NT2/D1 (cell line): ENCODE data around the gene GPR158.

ENCODE experiments used
- DNase-seq: peaks from one replicate; pipeline ENCODE4 v3.0.0-alpha.2; 2011; ENCODE audit warnings: low read depth, low spot score
- H3K27me3 ChIP-seq: 2 replicates; pipeline ENCODE4 v1.6.0; 2011; ENCODE audit warnings: mild to moderate bottlenecking; ENCODE audit not compliant: insufficient read length, insufficient read depth
- H3K36me3 ChIP-seq: 2 replicates; pipeline ENCODE4 v1.6.1; 2011; ENCODE audit warnings: mild to moderate bottlenecking, low read length, mixed read lengths; ENCODE audit not compliant: insufficient read depth, insufficient read length
- H3K4me1 ChIP-seq: 2 replicates; pipeline ENCODE4 v1.5.1; 2011; ENCODE audit not compliant: insufficient read depth, insufficient read length
- H3K4me3 ChIP-seq: 2 replicates; pipeline ENCODE4 v1.5.1; 2011; ENCODE audit warnings: low read depth; ENCODE audit not compliant: insufficient read length
- H3K9ac ChIP-seq: 2 replicates; pipeline ENCODE4 v1.6.0; 2011; ENCODE audit warnings: low read depth; ENCODE audit not compliant: insufficient read length
- H3K9me3 ChIP-seq: 2 replicates; pipeline ENCODE4 v1.5.1; 2011; ENCODE audit warnings: mild to moderate bottlenecking, low read length; ENCODE audit not compliant: insufficient read depth
- SUZ12 ChIP-seq: IDR thresholded peaks from 2 replicates; pipeline ENCODE4 v1.6.1; 2011; ENCODE audit not compliant: insufficient read length, insufficient read depth; ENCODE audit errors: extremely low read depth
- YY1 ChIP-seq: IDR thresholded peaks from 2 replicates; pipeline ENCODE4 v1.6.1; 2011; ENCODE audit not compliant: insufficient read length, insufficient read depth
- ZNF274 ChIP-seq: IDR thresholded peaks from 2 replicates; pipeline ENCODE4 v1.6.1; 2011; ENCODE audit warnings: mild to moderate bottlenecking, low read depth, low read length

Gene GPR158

DNA sequence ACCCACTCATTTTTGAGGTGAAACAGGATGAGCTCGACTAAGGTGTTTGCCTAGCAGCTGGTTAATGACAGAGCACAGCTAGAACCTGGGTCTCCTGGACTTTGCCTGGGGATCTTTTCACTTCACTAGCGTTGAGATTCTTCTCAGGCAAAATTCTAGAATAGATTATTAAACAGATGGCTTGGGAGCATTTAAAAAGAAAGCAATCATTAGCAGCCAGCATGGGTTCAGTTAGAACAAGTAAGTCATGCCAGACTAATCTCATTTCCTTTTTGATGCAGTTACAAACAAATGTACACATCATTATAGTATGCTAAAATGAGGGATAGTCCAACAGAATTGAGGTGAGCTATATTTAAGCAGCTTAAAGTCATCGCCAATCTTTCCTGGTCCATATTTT, 467.9 kb downstream of the GPR158 start:
- no peaks in the 10 kb centered on the region for H3K4me1 ChIP-seq
- H3K36me3 ChIP-seq, result no peaks in the 10 kb centered on the region
- H3K4me3 ChIP-seq, result no peak overlapping the region
- H3K9ac ChIP-seq, result no peak overlapping the region
- no peaks in the 10 kb centered on the region for H3K9me3 ChIP-seq
- no peaks in the 10 kb centered on the region for H3K27me3 ChIP-seq
- no peak for TF ChIP-seq YY1
- TF ChIP-seq ZNF274, result no peak
- no peak for TF ChIP-seq SUZ12
- no peak for DNase-seq

DNA sequence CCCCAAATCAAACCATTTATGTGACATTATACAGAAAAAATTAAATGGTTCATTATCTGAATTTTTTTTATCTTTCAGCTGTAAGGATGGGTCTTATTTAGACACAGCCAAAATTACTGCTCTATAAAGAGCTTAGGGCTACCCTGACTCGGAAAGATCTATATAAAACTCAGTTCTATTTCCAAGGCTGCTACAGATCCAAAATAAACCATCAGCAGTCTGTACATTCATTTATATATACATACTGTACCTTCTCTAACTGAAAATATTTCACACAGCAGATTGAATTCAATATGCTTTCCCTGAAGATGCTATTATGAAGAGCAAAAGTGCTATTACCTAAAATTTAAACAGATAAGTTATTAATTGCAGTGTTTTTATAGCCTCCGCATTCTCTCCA, 471.6 kb downstream of the GPR158 start:
- no peak overlapping the region for H3K9ac ChIP-seq
- no peak for TF ChIP-seq SUZ12
- TF ChIP-seq ZNF274, result no peak
- no peak for TF ChIP-seq YY1
- H3K36me3 ChIP-seq, result no peaks in the 10 kb centered on the region
- DNase-seq, result no peak
- no peaks in the 10 kb centered on the region for H3K4me1 ChIP-seq
- no peaks in the 10 kb centered on the region for H3K27me3 ChIP-seq
- no peak overlapping the region for H3K4me3 ChIP-seq
- no peaks in the 10 kb centered on the region for H3K9me3 ChIP-seq

DNA sequence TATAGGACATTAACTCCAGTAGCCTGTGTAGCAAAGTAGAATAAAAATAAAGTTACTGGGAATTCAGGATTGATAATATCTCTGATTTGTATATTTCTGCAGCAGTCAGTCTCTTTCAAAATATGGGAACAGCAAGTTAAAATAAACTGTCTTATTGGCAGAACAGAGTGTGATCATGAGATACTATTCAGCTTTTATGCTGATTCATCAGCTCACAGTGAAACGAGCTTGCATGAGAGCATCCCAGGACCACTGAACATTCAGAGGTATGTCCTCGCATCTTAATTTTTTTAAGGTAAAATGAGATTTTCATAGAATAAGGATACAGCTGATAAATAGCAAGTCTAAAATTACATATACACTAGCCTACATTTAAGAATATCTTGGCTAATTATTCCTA, 476.7 kb downstream of the GPR158 start:
- no peak for DNase-seq
- no peak overlapping the region for H3K4me3 ChIP-seq
- no peaks in the 10 kb centered on the region for H3K27me3 ChIP-seq
- H3K9ac ChIP-seq, result no peak overlapping the region
- no peaks in the 10 kb centered on the region for H3K9me3 ChIP-seq
- no peak for TF ChIP-seq YY1
- TF ChIP-seq ZNF274, result no peak
- TF ChIP-seq SUZ12, result no peak
- no peaks in the 10 kb centered on the region for H3K36me3 ChIP-seq
- no peaks in the 10 kb centered on the region for H3K4me1 ChIP-seq
